SK-N-MC (cell line): ENCODE measurements around the gene LIN9.

Source experiments
- EZH2 ChIP-seq: fragments of 200-600 bp; sonication (generic); IDR thresholded peaks from one replicate; pipeline ENCODE4 v1.6.1; 2017; ENCODE audit warnings: antibody characterized with exemption
- FOXP2 ChIP-seq: optimal IDR thresholded peaks from 2 replicates; pipeline ENCODE3; 2011; ENCODE audit warnings: mild to moderate bottlenecking, moderate library complexity; ENCODE audit not compliant: insufficient read depth; ENCODE audit errors: extremely low read length, control extremely low read depth
- POLR2AphosphoS5 ChIP-seq: IDR thresholded peaks from 2 replicates; pipeline ENCODE4 v1.6.1; 2012; ENCODE audit warnings: mild to moderate bottlenecking, low read depth, low read length, borderline replicate concordance

DNA sequence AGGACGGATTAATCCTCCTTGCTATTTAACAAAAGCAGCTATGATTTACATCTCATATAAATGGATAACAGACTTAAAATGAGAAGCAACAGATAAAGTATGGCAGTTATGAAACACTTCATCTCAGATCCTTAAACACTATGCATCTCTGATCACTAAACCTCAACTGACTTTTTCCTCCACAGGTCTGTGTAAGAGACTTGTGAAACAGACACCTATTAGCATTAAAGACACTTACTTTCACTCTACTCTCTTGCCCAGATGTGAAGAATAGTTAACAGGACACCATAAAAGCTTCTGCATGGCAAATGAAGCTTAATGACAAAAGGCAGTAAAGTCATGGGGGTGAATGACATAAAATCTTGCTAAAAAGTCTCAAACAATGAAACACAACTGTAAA is 6.2 kb downstream of the LIN9 start:
- TF ChIP-seq EZH2: no peak
- no peak for TF ChIP-seq POLR2AphosphoS5
- no peak for TF ChIP-seq FOXP2
